Karpas-422 (cell line): ENCODE data around the gene ANKRD52. TPM values are rescaled to one million over a fixed set of nuclear protein-coding genes. Genes with fewer than 3 reads are reported as not detected.

Experiments used
- DNase-seq: peaks from one replicate; pipeline ENCODE4 v3.0.0-alpha.2; 2015
- H2AFZ ChIP-seq: fragments of 200-600 bp; sonication (generic); 2 replicates; pipeline ENCODE4 v1.6.1; 2014; ENCODE audit warnings: antibody characterized with exemption, low read length, mixed read lengths
- H3K27ac ChIP-seq: fragments of 200-600 bp; sonication (generic); 2 replicates; pipeline ENCODE4 v1.5.1; 2014; ENCODE audit warnings: mild to moderate bottlenecking, low read length, moderate library complexity
- H3K27me3 ChIP-seq: fragments of 200-600 bp; sonication (generic); 2 replicates; pipeline ENCODE4 v1.6.1; 2014; ENCODE audit warnings: low read length, mixed read lengths
- H3K36me3 ChIP-seq: fragments of 200-600 bp; sonication (generic); 2 replicates; pipeline ENCODE4 v1.6.1; 2014; ENCODE audit warnings: low read length, mixed read lengths; ENCODE audit not compliant: insufficient read depth
- H3K4me1 ChIP-seq: fragments of 200-600 bp; sonication (generic); 2 replicates; pipeline ENCODE4 v1.6.1; 2014; ENCODE audit warnings: mild to moderate bottlenecking, low read length, mixed read lengths
- H3K4me2 ChIP-seq: fragments of 200-600 bp; sonication (generic); 2 replicates; pipeline ENCODE4 v1.6.1; 2014; ENCODE audit warnings: low read length, low read depth, mild to moderate bottlenecking; ENCODE audit not compliant: poor library complexity, severe bottlenecking
- H3K4me3 ChIP-seq: fragments of 200-600 bp; sonication (generic); 2 replicates; pipeline ENCODE4 v1.5.1; 2014; ENCODE audit warnings: mild to moderate bottlenecking, antibody characterized with exemption, low read length, mixed read lengths
- H3K79me2 ChIP-seq: fragments of 200-600 bp; sonication (generic); 2 replicates; pipeline ENCODE4 v1.6.1; 2014; ENCODE audit warnings: mild to moderate bottlenecking, low read length, mixed read lengths
- H3K9ac ChIP-seq: fragments of 200-600 bp; sonication (generic); 2 replicates; pipeline ENCODE4 v1.6.0; 2014; ENCODE audit warnings: low read length
- H3K9me2 ChIP-seq: fragments of 200-600 bp; sonication (generic), shearing (Covaris generic); replicated peaks from 2 replicates; pipeline ENCODE4 v1.6.0; 2014; ENCODE audit warnings: mild to moderate bottlenecking, low read length, moderate library complexity; ENCODE audit not compliant: insufficient read depth
- H3K9me3 ChIP-seq: fragments of 300-700, 200-600 bp; sonication (generic); 2 replicates; pipeline ENCODE4 v1.6.1; 2014; ENCODE audit warnings: low read length, mixed read lengths
- H4K20me1 ChIP-seq: fragments of 200-600 bp; sonication (generic); 2 replicates; pipeline ENCODE4 v1.6.1; 2014; ENCODE audit warnings: mild to moderate bottlenecking, antibody characterized with exemption, low read length, low read depth; ENCODE audit not compliant: insufficient read depth
- total RNA-seq: library from RNA; depleted of rRNA; stranded (reverse); fragments of >200 nt; shearing (Covaris generic); gene quantifications from 2 replicates; pipeline ENCODE4 v1.2.3, GENCODE V29; 2014; ENCODE audit warnings: low replicate concordance

Gene ANKRD52
- total RNA-seq, 1 experiment from 2014 or later: 14.3 TPM

DNA sequence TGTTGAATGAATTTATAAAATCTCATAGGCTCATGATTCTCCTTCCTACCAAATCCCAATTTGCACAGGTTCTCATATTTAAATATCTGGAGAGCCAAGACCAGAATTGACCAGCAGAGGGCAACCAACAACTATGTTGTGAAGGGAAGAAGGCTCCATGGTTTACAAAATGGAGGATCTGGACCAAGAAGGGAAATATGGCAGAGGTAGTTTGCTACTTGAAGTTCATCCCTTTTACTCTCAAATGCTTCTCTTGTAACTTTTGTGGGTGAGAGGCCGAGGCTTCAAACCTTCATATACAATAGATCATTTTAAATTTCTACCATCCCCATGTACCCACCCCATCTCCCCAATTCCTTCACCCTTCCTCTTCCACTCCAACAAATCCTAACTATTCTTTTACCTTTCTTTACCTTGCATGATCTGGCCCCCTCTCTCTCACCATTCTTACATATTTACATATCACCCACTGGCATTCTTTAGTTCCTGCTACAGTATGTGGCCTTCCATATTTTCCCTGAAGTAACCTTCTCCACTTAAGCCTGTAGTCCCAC is 65.1 kb downstream of the ANKRD52 start:
- no peaks in the 10 kb centered on the region for H3K9me3 ChIP-seq
- no peaks in the 10 kb centered on the region for H4K20me1 ChIP-seq
- H3K4me2 ChIP-seq: peak overlapping the region; percentile 10
- H3K4me3 ChIP-seq: no peak overlapping the region
- H3K27ac ChIP-seq: peak overlapping the region; percentile 52; the same call in 1 of the 2 replicates
- H2AFZ ChIP-seq: peak overlapping the region; percentile 82
- H3K9ac ChIP-seq: no peak overlapping the region
- no peaks in the 10 kb centered on the region for H3K27me3 ChIP-seq
- H3K79me2 ChIP-seq: peaks cover 18% of the 10 kb centered on the region
- peaks cover 32% of the 10 kb centered on the region for H3K4me1 ChIP-seq
- H3K9me2 ChIP-seq: no peaks in the 10 kb centered on the region
- no peaks in the 10 kb centered on the region for H3K36me3 ChIP-seq
- DNase-seq: peak; percentile 96

DNA sequence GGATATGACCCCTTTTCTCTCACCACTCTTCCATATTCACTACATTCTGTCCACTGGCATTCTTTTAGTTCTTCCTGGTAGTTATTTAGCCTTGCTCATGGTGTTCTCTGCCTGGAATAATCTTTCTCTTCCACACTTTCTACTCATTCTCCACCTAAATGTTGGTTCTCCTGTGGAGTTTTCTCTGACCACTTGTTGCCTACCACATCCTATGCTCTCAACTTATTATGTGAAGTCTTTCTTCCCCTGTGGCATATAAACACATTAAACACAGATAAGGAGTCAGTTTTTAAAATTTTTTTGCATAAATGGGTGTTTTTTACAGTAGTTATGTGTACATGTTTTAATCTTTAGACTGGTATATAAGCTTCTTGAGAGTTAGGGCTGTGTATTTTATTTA is 65.6 kb downstream of the ANKRD52 start:
- H3K9ac ChIP-seq: 0 out of 2 replicates have a peak overlapping the region, but pooled peaks have one; percentile 15
- H4K20me1 ChIP-seq: no peaks in the 10 kb centered on the region
- H3K27me3 ChIP-seq: no peaks in the 10 kb centered on the region
- DNase-seq: no peak
- H3K4me1 ChIP-seq: peaks cover 37% of the 10 kb centered on the region
- H3K4me3 ChIP-seq: no peak overlapping the region
- peak overlapping the region; percentile 10 for H3K4me2 ChIP-seq
- H2AFZ ChIP-seq: peak overlapping the region; percentile 82
- H3K36me3 ChIP-seq: no peaks in the 10 kb centered on the region; the same call in 1 of the 2 replicates
- H3K27ac ChIP-seq: peak overlapping the region; percentile 52
- H3K9me2 ChIP-seq: no peaks in the 10 kb centered on the region
- H3K9me3 ChIP-seq: no peaks in the 10 kb centered on the region
- peaks cover 23% of the 10 kb centered on the region for H3K79me2 ChIP-seq

GRCh38 chr12:56190695-56191155 is 67.5 kb downstream of the ANKRD52 start:
- no peaks in the 10 kb centered on the region for H4K20me1 ChIP-seq
- peaks cover 15% of the 10 kb centered on the region for H3K36me3 ChIP-seq
- H3K79me2 ChIP-seq: peaks cover 40% of the 10 kb centered on the region
- H3K9me2 ChIP-seq: no peaks in the 10 kb centered on the region
- no peaks in the 10 kb centered on the region for H3K27me3 ChIP-seq
- H3K4me1 ChIP-seq: peaks cover 43% of the 10 kb centered on the region
- no peaks in the 10 kb centered on the region for H3K9me3 ChIP-seq
- peak overlapping the region; percentile 75 for H3K4me3 ChIP-seq
- peak overlapping the region; percentile 90 for H3K4me2 ChIP-seq
- peak overlapping the region; percentile 66 for H3K27ac ChIP-seq
- DNase-seq: no peak
- H3K9ac ChIP-seq: peak overlapping the region; percentile 80
- H2AFZ ChIP-seq: peak overlapping the region; percentile 89; the same call in 1 of the 2 replicates

DNA sequence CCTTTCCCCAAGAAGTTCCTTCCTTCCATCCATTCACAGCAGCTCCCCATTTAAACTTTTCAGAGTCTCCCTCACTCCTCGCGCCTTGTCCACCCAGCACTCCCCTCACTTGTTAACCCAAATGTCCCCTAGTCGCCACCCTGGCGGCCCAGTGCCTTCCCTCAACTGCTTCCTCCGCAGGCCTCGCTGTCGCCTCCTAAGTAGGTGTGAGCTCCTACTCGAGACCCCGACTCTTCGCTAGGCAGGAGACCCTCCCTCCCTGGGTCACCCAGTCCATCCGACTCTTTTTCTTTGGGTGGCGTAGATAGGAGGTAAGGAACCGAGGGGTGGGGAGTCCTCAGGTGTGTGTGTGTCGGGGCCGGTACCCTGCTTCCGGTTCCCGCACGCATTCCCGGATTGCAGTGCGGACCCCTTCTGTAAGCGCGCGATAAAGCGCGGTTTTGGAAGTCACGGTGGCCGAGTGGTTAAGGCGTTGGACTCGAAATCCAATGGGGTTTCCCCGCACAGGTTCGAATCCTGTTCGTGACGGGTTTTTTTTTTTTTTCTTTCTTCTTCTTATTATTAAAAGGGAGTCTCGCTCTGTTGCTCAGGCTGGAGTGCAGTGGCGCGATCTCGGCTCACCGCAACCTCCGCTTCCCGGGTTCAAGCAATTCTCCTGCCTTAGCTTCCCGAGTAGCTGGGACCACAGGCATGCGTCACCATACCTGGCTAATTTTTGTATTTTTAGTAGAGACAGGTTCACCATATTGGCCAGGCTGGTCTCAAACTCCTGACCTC is 68.1 kb downstream of the ANKRD52 start:
- H3K27ac ChIP-seq: peak overlapping the region; percentile 66
- H3K36me3 ChIP-seq: peaks cover 18% of the 10 kb centered on the region
- H3K4me3 ChIP-seq: peak overlapping the region; percentile 75

DNA sequence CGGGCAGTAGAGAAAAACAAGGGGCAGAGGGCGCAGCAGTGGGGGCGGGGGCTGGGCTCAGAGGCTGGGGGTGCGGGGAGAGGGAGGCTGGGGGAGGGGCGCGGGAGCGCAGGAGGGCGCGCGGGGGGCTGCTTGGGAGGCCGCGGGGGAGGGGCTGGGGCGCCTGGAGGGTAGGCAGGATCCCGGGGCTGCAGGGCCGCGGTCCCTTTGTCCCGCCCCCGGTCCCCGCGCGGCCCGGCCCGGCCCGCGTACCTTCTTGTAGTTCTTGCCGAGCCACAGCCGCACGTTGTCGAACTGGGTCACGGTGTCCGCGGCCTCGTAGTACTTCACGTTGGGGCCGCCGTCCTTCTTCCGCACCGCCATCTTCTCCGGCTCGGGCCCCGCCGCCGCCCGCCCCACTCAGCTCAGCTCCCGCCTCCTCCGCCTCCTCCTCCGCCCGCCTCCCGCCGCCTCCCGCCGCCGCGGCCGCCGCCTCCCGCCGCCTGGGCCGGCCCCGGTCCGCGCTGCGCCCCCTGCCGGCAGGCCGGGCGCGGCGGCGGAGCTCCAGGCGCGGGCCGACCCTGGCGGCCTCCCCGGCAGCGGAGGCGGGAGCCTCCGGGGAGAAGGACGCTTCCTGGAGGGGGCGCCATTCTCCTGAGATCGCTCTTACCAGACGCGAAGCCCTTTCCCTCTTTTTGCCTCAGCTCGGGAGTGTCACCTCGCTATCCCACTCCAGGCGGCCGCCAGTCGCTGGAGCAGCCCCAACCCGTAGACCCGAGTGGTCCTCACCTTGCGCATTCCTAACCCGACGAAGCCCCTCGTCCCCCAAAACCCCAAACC is 68.9 kb downstream of the ANKRD52 start, which contains the start of gene SMARCC2:
Gene SMARCC2 (minus strand): TSS at position 385 of the 819 bp plus-strand sequence. CDS start 22 bp downstream, at position 363.
- Histone ChIP-seq H3K27me3 (no peaks in the 10 kb centered on the region), H3K9ac (peak within 1 kb of the TSS; percentile 94), H3K36me3 (peaks cover 25% of the 10 kb centered on the region), H3K4me1 (peaks cover 41% of the 10 kb centered on the region), H3K9me3 (no peaks in the 10 kb centered on the region), H3K4me2 (peak within 1 kb of the TSS; percentile 95), H4K20me1 (no peaks in the 10 kb centered on the region), H3K79me2 (peaks cover 42% of the 10 kb centered on the region), H2AFZ (peak within 1 kb of the TSS; percentile 89; the same call in 1 of the 2 replicates), H3K9me2 (no peaks in the 10 kb centered on the region), H3K27ac (peak within 1 kb of the TSS; percentile 66), H3K4me3 (peak within 1 kb of the TSS; percentile 97)
- DNase-seq: peak; percentile 93

More for the DNA sequence above, 68.1 kb downstream of the ANKRD52 start:
- Histone ChIP-seq H3K4me2 (peak overlapping the region; percentile 90), H3K79me2 (peaks cover 42% of the 10 kb centered on the region), H2AFZ (peak overlapping the region; percentile 89; the same call in 1 of the 2 replicates), H4K20me1 (no peaks in the 10 kb centered on the region), H3K27me3 (no peaks in the 10 kb centered on the region), H3K9me2 (no peaks in the 10 kb centered on the region), H3K9me3 (no peaks in the 10 kb centered on the region), H3K4me1 (peaks cover 43% of the 10 kb centered on the region), H3K9ac (peak overlapping the region; percentile 80)
- DNase-seq: peak; percentile 96

- no peaks in the 10 kb centered on the region for H3K27me3 ChIP-seq
- H2AFZ ChIP-seq: no peak overlapping the region; the same call in 1 of the 2 replicates
Measured at GRCh38 chr12:56188778-56189098, 69.4 kb downstream of the ANKRD52 start.

DNA sequence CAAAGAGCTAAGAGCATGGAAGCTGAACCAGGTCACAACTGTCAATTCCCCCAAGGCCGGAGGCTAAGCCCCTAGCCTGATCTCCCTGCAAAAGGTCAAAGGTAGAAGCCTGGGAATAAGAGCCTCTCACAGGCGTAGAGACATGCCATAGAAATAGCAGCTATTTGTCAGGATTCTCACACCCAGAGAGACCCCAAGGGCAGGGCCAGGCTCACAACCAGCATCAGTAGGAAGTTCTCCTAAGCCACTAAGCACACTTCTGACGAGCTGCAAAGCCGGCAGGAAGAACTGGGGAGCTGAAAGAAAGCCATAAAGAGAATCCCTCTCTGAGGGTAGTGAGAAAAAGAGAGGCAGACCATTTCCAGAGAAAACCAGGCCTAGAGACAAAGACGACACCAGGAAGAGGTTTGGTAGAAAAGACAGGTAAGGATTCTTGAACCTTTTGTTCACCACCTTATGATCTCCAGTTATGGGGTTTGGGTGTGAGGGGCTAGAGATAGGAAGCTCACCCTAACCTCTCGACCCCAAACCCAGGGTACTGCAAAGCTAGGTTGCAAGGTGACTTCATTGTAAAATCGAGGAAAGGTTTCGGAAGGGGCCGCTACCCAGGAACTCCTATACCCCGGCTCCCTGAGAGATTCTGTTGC is 69.9 kb downstream of the ANKRD52 start:
- peak overlapping the region; percentile 97 for H3K4me3 ChIP-seq
- H3K27ac ChIP-seq: peak overlapping the region; percentile 65
- peaks cover 35% of the 10 kb centered on the region for H3K4me1 ChIP-seq
- no peak overlapping the region; the same call in 1 of the 2 replicates for H2AFZ ChIP-seq
- no peaks in the 10 kb centered on the region for H3K9me2 ChIP-seq
- peak overlapping the region; percentile 95 for H3K4me2 ChIP-seq
- H3K9me3 ChIP-seq: no peaks in the 10 kb centered on the region
- H4K20me1 ChIP-seq: no peaks in the 10 kb centered on the region
- H3K9ac ChIP-seq: peak overlapping the region; percentile 94
- no peak for DNase-seq
- H3K79me2 ChIP-seq: peaks cover 51% of the 10 kb centered on the region
- no peaks in the 10 kb centered on the region for H3K27me3 ChIP-seq
- H3K36me3 ChIP-seq: peaks cover 34% of the 10 kb centered on the region

More at GRCh38 chr12:56188778-56189098, 69.4 kb downstream of the ANKRD52 start:
- Histone ChIP-seq H3K79me2 (peaks cover 47% of the 10 kb centered on the region), H3K4me1 (peaks cover 38% of the 10 kb centered on the region), H4K20me1 (no peaks in the 10 kb centered on the region), H3K9me2 (no peaks in the 10 kb centered on the region), H3K9ac (peak overlapping the region; percentile 94), H3K9me3 (no peaks in the 10 kb centered on the region), H3K36me3 (peaks cover 30% of the 10 kb centered on the region), H3K4me3 (peak overlapping the region; percentile 97), H3K27ac (peak overlapping the region; percentile 65), H3K4me2 (peak overlapping the region; percentile 95)
- DNase-seq: peak; percentile 59
